NCI-H1930 (cell line): ENCODE results near the gene BPI.
"Not testable (repeated sequence)": the region's sequence is repeated elsewhere in the genome, so short reads cannot be mapped to it uniquely, and the experiment has no call there.

Source experiments
- DNase-seq, 2 experiments: peaks; one replicate each; lab custom pipeline; 2025; lab: John Stamatoyannopoulos, UW

The BPI gene

GRCh38 chr20:38363004-38363747 is 59.2 kb downstream of the BPI start:
- no peak for DNase-seq

- DNase-seq = peak in 1 of 2 experiments; percentile 21
Observed at GRCh38 chr20:38369389-38369788, 65.4 kb downstream of the BPI start.

GRCh38 chr20:38372806-38373205 is 68.8 kb downstream of the BPI start:
- DNase-seq = no peak

GRCh38 chr20:38373231-38373867 is 69.4 kb downstream of the BPI start:
- DNase-seq = no peak

- DNase-seq = no peak
Observed at GRCh38 chr20:38373898-38374297, 69.9 kb downstream of the BPI start.

GRCh38 chr20:38377039-38377685 is 73.2 kb downstream of the BPI start:
- no peak for DNase-seq

GRCh38 chr20:38377838-38378237 is 73.9 kb downstream of the BPI start:
- not testable (repeated sequence) for DNase-seq

- DNase-seq = no peak
Observed at GRCh38 chr20:38383147-38383546, 79.2 kb downstream of the BPI start.

- no peak for DNase-seq
Observed at GRCh38 chr20:38386004-38386403, 82.0 kb downstream of the BPI start.

GRCh38 chr20:38386851-38387250 is 82.9 kb downstream of the BPI start:
- no peak for DNase-seq
